Measurements from ENCODE around the gene PTPRM.

Gene PTPRM

GRCh38 chr18:8376113-8376512 lies 809.0 kb downstream of the PTPRM start:
- DNase-seq, result no peak

- DNase-seq, result no peak
Measured at GRCh38 chr18:8379187-8379941, 812.2 kb downstream of the PTPRM start.

GRCh38 chr18:8380006-8380405 lies 812.9 kb downstream of the PTPRM start:
- DNase-seq, result no peak

DNA sequence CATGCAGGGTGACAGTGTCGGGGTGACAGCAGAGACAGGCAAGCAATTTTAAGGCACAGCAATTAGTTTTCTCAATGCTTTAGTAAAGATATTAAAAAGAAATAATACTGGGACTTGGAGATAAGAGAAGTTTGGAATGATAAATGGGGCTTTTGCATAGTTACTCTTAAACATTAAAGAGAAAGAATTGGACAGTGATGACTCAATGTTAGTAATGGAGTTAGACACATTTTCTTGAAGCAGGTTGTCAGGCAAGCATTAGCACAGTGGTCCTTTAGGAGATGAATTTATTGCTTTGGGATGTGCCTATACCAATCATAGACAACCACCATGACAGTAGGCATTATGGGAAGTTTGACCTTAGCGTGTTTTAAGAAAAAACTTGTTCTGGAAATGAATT lies 813.8 kb downstream of the PTPRM start:
- DNase-seq, result no peak

DNA sequence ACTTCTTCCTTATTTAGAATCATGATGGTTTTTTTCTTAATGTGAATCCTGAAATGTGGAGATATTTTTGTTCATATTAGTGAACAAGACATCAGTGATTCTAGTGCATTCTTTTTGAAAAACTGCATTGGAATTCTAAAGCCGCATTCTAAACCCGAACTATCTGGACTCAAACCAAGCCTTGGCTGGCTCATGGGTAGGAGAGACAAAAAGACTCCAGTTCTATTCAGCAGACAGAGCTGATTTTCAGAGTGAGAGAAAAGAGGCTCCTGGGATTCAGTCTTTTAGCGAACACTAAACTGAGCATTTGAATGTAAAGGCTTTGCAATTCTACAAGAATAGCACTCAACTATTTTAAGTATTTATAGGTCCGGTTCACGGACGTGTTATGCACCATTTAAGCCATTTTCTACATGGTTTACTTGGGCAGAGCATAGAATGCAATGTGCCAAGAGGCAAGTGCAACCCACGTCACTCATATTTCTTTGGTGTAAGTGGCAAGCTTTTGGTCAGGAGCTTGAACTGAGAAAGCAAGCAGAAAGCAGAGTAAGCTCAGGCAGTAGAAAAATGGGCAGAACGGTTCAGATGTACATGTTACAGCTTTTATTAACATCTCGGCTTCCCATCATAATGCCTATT lies 814.8 kb downstream of the PTPRM start:
- DNase-seq, result no peak

GRCh38 chr18:8385400-8385799 lies 818.3 kb downstream of the PTPRM start:
- DNase-seq, result no peak

GRCh38 chr18:8386669-8387380 lies 819.7 kb downstream of the PTPRM start:
- DNase-seq, result no peak

DNA sequence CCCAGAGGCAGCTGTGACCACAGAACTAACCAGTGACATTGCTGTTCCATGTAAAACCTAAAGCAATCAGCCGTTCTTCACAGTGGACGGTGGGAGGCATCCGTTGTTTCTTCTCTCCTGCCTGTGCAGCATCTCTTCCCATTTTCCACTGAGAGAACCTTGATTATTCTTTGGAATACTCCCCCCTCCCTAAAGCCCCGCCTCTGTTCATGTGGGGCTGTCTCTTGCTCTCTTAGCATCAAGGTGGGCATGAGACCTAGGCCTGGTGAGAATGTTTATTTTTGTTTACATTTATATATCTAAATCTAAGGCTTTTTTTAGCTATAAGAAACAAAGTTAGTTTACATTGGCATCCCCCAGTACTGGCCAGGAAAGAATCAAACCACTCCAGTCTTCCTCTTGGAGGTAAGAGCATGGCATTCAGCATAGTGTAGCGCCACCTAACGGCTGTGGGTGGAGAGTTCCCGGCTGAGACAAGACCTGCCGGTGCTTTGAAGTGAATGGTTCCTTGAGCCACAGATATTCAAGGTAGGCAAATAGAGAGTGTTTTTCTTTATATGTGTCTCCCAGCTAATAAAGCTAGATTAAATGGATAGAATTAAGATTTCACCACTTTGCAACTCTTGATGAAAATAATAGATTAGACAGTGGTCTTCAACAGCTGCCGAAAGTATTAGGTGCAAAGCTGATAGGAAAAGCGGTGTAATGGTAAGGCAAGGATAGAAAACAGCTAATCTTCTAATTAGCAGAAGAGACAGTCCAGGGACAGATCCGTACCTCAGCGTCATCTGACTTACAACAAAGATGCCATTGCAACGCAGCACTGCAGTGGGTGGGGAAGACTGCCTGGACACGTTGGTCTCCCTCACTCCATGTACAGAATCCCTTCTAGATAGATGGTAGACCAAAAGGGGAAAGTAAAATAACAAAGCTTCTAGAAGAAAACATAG lies 822.5 kb downstream of the PTPRM start:
- DNase-seq, result peak; percentile 8

DNA sequence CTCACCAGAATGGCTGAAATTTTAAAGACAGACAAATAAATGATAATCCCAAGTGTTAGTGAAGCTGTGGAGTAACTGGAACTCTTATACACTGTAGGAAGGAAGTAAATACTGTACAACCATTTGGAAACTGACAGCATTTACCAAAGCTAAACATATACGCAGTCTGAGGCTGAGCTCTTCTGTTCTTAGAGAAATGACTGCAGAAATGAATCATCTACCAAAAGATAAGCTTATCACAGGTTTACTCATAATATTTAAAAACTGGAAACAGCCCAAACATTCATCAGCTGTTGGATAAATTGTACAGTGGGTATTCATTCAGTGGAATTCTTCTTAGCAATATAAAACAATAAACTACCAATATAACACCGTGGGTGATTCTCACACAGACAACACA lies 824.0 kb downstream of the PTPRM start:
- no peak for DNase-seq

GRCh38 chr18:8396254-8396653 lies 829.1 kb downstream of the PTPRM start:
- DNase-seq, result no peak

DNA sequence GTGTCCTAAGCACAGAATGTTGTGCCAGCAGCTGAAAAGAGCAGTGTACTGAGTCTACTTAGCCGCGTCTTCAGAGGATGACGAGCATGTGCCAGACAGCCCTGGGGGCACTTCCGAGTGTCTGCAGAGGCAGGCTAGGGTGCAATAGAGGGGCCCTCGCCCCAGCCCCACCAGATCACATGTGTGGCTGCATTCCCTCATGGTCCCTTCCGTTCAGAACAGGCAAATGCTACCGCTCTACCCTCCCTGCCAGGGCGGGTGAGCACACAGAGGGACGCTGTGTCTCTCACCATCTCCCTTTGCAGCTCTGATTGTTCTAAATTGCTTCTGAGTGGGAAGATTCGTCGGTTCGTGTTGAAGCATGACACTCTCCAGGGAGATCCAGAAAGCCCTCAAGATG lies 829.9 kb downstream of the PTPRM start:
- no peak for DNase-seq

GRCh38 chr18:8399138-8399537 lies 832.0 kb downstream of the PTPRM start:
- DNase-seq, result no peak

DNA sequence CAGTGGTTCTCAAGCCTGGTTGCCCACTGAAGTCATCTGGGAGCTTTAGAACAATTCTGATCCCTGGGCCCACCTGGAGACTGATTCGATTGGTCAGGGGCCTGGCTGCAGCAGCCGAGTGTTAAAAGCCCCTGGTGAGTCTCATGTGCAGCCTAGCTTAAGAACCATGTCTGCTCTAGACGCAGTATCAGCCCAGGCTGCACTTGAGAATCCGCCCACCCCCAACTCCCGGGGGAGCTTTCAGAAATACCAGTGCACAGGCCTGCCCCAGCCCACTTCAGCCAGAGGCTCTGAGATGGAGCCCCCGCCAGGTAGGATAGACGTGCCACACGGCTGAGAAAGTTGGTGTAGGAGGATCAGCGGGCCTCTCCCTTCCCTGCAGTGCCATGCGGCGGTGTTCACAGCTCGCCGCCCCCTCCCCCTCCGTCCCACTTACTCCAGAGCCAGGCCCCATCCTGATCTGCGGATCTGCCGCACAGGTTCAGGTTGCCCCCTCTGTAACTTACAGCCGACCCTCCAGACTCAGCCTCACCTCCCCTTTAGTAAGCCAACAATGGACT lies 833.2 kb downstream of the PTPRM start:
- DNase-seq, result no peak

DNA sequence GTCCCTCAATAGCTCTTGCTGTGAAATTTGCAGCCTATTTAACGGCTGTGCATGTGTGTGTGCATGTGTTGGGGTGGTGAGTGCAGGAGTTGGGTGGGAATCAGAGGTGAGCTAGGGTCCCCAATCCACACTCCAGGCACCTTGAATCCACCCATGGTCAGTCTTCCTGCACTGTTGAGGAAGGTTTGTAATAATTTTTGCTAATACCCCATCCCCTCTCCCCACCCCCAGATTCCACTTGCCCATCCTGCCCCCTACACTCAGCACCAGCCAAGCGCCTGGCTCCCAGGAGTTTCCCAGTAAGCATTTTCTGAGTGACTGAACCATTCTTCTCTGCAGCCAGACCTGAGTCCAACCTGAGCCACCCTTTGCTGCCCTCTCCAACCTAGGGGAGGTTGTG lies 833.7 kb downstream of the PTPRM start:
- DNase-seq, result no peak

DNA sequence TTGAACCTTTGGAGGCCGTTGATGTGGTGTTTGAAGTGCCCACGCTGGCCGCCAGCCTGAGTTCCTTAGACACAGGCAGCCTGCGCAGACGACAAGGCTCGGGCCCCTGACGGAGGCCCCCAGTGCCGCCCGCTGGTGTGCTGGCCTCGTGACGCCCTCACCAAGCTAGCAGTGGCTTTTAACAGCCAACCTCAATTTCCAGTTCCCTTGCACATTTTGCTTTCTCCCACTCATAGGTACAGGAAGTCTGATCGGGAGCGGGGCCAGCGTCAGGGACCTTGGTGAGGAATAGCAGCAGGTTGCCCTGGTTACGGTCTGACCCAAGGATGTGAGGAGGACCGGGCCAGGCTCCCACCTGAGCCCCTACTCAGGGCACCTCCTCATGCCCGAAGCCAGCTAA lies 834.5 kb downstream of the PTPRM start:
- no peak for DNase-seq

GRCh38 chr18:8402237-8402636 lies 835.1 kb downstream of the PTPRM start:
- no peak for DNase-seq

DNA sequence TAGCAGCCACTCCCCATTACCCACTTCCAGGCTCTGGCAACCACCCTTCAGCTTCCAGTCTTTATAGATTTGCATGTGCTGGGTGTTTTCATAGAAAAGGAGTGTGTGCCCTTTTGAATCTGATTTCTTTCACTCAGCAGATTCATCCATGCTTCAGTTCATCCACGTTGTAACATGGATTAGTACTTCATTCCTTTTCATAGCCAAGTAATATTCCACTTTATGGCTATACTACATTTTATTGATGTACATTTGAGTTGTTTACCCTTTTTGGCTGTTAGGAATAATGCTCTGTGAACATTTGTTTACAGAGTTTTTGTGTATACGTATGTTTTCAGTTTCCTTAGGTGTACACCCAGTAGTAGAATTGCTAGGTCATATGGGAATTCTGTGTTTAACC lies 836.6 kb downstream of the PTPRM start:
- DNase-seq, result no peak

DNA sequence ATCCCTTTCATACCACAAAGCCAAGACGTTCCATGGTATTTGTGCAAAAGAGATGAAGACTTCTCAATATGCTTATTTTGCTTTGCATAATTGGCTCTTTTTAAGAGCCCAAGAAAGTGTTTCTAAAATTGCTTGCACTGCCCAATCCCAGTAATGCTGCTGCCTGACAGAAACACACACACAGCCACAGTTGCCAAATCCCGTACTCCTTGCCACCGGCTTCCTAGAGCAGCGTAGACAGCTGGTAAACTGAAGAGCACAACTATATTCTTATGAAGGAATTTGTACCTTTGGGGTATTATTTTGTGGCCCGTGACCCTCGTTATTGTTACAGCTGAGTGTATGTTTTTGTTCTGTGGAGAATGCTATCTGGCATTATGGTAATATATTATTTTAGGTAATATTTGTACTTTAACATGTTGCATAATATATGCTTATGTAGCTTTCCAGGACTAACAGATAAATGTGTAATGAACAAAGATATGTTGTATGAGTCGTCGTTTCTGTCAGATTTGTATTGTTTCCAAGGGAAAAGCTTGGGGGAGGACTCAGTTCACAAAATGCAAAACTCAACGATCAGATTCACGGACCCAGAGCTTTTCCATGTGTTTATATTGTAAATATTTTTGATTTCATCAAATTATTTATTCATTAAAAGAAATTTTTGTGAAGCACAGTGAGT lies 839.2 kb downstream of the PTPRM start:
- no peak for DNase-seq

DNA sequence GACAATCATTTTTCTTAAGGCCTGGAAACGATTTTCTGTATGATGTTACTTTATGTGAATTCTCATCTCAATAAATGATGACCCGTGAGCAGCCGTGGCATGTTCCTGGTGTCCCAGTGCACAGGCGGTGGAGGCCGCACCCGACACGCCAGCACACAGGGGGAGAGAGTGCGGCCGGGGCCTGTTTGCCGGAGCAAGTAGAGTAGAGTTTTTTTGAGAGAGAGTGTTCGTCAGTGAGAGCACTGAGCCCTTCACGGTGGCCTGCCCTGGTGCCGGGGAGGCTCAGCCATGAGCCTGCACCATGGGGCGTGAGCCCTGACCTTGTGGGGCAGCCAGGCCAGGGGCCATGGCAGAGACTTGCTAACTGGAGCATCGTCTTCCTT lies 839.7 kb downstream of the PTPRM start:
- no peak for DNase-seq

- DNase-seq, result no peak
Measured at GRCh38 chr18:8409151-8409550, 842.0 kb downstream of the PTPRM start.

GRCh38 chr18:8411492-8411891 lies 844.4 kb downstream of the PTPRM start:
- no peak for DNase-seq

DNA sequence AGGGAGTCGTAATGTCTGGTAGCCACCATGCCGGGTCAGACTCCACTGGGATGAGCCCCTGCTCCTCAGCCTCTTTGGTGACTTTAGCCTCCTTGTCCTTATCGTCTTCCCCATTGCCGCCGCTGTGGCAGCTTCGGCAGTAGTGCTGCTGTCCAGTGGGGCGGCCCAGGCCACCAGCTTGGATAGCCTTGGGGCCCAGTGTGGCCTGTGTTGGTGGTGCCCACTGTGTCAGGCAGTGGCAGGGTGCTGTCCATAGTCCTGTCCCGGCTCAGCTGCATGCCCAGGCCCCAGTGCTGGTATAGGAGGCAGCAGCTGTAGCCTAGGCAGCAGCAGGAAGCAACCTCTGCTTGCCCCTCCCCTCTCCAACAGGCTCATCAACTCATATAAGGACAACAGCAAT lies 845.0 kb downstream of the PTPRM start:
- no peak for DNase-seq
